D721Med (cell line): Measurements from ENCODE around the gene CYTL1.
"Not testable (repeated sequence)": the region's sequence is repeated elsewhere in the genome, so short reads cannot be mapped to it uniquely, and the experiment has no call there.

Source experiments
- DNase-seq: peaks from one replicate; pipeline ENCODE4 v3.0.0; 2011; ENCODE audit warnings: low spot score; ENCODE audit not compliant: insufficient read length
- FAIRE-seq: peaks from 2 replicates; lab custom pipeline; 2011; peaks lifted over from hg19 to GRCh38; lab: Jason Lieb, UNC
- CTCF ChIP-seq: IDR thresholded peaks from 2 replicates; pipeline ENCODE4 v1.5.1; 2012; ENCODE audit warnings: mild to moderate bottlenecking, control low read depth; ENCODE audit not compliant: insufficient read depth; ENCODE audit errors: missing control alignments

Gene CYTL1

GRCh38 chr4:5004496-5004895, 14.8 kb downstream of the CYTL1 start:
- DNase-seq (no peak), FAIRE-seq (no peak)
- TF ChIP-seq CTCF = no peak

DNA sequence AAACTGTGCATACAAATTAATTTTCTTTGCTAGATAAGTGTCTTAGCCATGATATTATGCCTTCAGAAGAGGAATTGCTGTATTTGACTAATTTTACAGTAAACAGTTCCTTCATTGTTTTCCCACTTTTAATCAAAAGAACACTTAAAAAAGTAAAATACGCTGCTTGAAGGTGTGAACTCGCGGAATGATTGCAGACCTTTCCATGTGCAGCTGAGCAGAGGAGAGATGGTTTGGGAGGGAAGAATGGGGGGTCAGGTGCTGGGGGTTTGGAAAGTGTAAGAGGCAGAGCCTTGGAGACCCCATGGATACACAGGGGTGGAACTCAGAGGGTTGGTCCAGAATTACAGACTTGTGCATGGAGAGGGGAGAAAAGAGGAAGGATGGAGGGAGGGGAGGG, 15.3 kb downstream of the CYTL1 start:
- FAIRE-seq = no peak

DNA sequence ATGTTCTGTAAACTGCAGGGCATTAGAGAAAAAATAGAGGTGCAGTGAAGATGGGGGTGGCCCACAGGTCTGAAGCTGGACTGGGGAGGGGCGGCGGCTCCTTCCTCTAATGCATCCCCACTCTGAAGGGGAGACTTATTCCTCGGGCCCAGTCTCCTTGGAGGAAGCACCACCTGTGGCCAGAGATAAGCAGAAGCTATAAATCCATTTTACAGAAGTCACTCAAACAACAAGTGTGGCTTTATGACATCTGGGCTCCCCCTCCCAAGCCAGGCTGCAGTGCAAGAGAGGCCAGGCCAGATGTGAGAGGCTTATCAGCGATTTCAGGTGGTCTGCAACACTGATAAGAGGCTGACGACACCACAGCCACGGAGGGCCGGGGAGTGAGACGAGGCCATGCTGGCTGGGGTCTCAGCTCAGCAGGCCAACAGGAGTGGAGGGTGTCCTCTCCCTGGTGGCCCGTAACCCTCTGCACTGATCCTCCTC, 15.8 kb downstream of the CYTL1 start:
- DNase-seq (no peak), FAIRE-seq (no peak)
- TF ChIP-seq CTCF = no peak

More for the DNA sequence above, 15.3 kb downstream of the CYTL1 start:
- DNase-seq = no peak
- TF ChIP-seq CTCF = no peak

DNA sequence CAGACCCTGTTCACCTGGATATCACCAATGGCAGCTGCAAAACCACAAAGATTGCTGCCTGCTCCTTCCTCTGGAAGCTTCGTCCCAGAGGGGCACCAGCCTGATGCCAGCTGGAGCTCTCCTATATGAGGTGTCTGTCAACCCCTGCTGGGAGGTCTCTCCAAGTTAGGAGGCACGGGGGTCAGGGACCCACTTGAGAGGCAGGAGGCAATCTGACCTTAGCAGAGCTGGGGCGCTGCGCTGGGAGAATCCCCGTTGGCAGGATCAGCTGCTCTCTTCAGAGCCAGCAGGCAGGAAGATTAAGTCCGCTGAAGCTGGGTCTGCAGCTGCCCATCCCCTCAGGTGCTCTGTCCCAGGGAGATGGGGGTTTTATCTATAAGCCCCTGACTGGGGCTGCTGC, 17.6 kb downstream of the CYTL1 start:
- FAIRE-seq, DNase-seq: not testable (repeated sequence)

GRCh38 chr4:4996935-4997334, 22.3 kb downstream of the CYTL1 start:
- FAIRE-seq, DNase-seq: not testable (repeated sequence)

DNA sequence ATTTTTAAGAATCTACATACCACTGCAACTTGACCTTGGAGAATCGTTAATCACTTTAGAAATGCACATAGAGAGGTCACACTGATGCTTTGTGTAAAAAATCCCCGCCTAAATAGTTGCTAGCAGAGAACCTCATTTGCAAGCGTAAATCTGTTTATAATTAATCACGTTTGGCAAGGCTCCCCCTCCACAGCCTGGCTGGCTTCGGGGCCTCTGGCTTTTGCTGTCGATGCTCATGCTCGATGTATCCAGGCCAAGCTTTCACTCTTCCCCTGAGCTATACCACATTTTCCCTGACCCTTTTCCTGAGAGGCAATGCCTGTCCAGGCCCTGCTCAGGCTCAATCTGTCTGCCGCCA, 23.4 kb downstream of the CYTL1 start:
- DNase-seq = no peak
- TF ChIP-seq CTCF = no peak
- FAIRE-seq = no peak

DNA sequence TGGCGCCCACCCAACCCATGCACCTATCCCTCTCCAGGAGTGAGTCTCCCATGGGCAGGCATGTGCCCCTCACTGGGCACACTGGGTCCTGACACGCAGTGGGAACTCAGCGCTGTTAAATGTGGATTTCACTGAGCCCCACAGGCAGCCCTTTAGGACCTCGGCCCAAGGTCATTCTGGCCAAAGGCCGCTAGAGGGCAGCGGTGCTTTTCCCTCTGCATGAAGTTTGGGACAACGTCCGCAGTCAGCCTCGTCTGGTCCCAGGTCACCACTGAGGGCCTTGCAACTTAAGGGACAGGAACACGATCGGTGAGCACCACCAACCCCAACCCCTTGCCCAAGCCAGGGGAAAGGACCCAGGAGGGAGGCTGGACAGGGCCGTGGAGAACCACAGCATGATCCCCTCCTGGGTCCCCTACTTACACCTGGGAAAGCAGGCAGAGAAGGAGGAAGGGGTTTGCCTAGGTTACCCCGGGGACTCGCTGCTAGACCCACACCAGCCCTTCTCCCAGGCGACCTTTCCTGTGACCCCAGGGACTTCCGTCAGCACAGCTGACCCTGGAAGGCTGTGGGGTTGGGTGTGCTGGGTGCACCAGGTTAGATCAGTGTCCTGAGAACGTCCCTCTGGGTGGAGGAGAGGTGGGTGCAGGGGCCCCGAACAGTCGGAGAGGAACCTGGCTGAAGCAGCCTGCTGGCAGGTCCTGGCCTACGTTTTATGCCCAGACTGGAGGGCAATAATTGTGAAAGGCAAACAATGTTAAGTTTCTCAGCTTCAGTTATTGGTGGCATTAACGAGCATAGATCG, 24.0 kb downstream of the CYTL1 start:
- peak; percentile 77 for TF ChIP-seq CTCF
- FAIRE-seq = no peak
- DNase-seq = peak; percentile 62

DNA sequence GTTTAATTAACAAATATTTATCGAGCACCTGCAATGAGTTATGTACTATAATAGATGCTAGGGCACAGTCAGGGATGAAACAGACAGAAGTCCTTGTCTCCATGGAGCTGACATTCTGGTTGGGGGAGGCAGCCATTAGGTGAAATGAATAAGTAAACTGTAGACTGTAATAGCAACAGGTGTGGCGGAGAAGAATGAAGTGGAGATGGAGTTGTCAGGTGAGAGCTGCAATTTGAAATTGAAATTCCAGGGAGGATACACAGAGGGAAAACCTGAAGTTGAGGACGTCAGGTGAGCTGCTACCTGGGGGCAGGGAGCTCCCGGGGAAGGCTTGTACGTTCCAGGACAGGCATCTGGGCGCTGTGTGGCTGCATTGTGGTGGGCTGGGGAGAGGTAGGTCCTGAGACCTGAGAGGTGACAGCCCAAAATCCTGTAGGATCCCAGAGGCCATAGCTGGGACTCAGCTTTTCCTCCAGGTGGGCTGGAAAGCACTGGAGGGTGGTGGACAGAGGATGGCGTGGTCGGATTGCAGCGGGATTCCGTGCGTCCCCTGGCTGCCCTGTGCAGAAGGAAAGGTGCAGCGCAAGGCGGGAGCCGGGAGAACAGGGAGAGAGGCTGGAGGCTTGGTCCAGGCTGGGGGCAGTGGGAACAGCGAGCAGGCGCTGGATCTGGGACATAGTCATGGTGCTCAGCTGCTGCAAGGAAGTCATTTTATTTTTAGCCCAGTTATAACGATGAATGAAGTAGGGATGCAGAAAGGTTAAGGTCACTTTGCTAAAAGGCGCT, 24.8 kb downstream of the CYTL1 start:
- TF ChIP-seq CTCF = no peak
- DNase-seq (no peak), FAIRE-seq (no peak)
